PC-9 (cell line): ENCODE results near the gene PGAM4. TPM values are rescaled to one million over a fixed set of nuclear protein-coding genes. Genes with fewer than 3 reads are reported as not detected.

Experiments
- BruUV-seq: library from RNA; stranded (reverse); fragments of 400-500 nt; replicated peaks from 2 replicates; lab custom pipeline; 2021; lab: Mats Ljungman, UMichigan
- CTCF ChIA-PET: fragments of 300-600 bp; sonication (Branson Sonifier 250); formaldehyde crosslinking; loops from one replicate; lab custom pipeline; 2022; ENCODE audit warnings: antibody characterized with exemption; lab: Charles Lee
- POLR2A ChIA-PET: fragments of 300-600 bp; sonication (Branson Sonifier 250); formaldehyde crosslinking; loops from one replicate; lab custom pipeline; 2022; ENCODE audit warnings: antibody characterized with exemption; ENCODE audit not compliant: unreplicated experiment; lab: Charles Lee
- DNase-seq, 2 experiments: peaks; one replicate each; pipeline versions ENCODE4 v3.0.0 to v3.0.0-alpha.2; 2015 to 2022; ENCODE audit warnings: mixed read lengths in 1 of 2
- H2AFZ ChIP-seq: fragments of 200-600 bp; sonication (generic); 2 replicates; pipeline ENCODE4 v1.8.1; 2017; ENCODE audit warnings: antibody characterized with exemption
- H3F3A ChIP-seq: fragments of 200-600 bp; sonication (generic); 2 replicates; pipeline ENCODE4 v1.8.1; 2017; ENCODE audit warnings: antibody characterized with exemption, mild to moderate bottlenecking, low read depth; ENCODE audit not compliant: insufficient read depth
- H3K27ac ChIP-seq: fragments of 200-600 bp; sonication (generic); 2 replicates; pipeline ENCODE4 v1.6.1; 2016; ENCODE audit warnings: mixed run types
- H3K27me3 ChIP-seq: fragments of 200-600 bp; sonication (generic); 2 replicates; pipeline ENCODE4 v1.6.1; 2016; ENCODE audit warnings: low read depth, mixed run types; ENCODE audit not compliant: insufficient read depth
- H3K36me3 ChIP-seq: fragments of 200-600 bp; sonication (generic); 2 replicates; pipeline ENCODE4 v1.6.1; 2016; ENCODE audit warnings: low read depth, mixed run types
- H3K4me1 ChIP-seq: fragments of 200-600 bp; sonication (generic); replicated peaks from 2 replicates; pipeline ENCODE4 v1.6.1; 2016; ENCODE audit warnings: mixed run types; ENCODE audit not compliant: insufficient read depth
- H3K4me2 ChIP-seq: fragments of 200-600 bp; sonication (generic); 2 replicates; pipeline ENCODE4 v1.6.1; 2017; ENCODE audit warnings: mixed run types
- H3K4me3 ChIP-seq: fragments of 200-600 bp; sonication (generic); 2 replicates; pipeline ENCODE4 v1.6.1; 2016; ENCODE audit warnings: mixed run types
- H3K79me2 ChIP-seq: fragments of 200-600 bp; sonication (generic); 2 replicates; pipeline ENCODE4 v1.6.1; 2017; ENCODE audit warnings: low read depth, mixed run types
- H3K9me2 ChIP-seq: fragments of 200-600 bp; sonication (generic); 2 replicates; pipeline ENCODE4 v1.8.1; 2017; ENCODE audit warnings: mild to moderate bottlenecking; ENCODE audit not compliant: insufficient read depth
- H3K9me3 ChIP-seq: fragments of 200-600 bp; sonication (generic); 2 replicates; pipeline ENCODE4 v1.8.1; 2016; ENCODE audit warnings: low read depth; ENCODE audit not compliant: insufficient read depth
- H4K20me1 ChIP-seq: fragments of 200-600 bp; sonication (generic); 2 replicates; pipeline ENCODE4 v1.8.1; 2017; ENCODE audit not compliant: insufficient read depth
- EZH2 ChIP-seq: fragments of 200-600 bp; sonication (generic); IDR thresholded peaks from 2 replicates; pipeline ENCODE4 v1.8.0; 2017; ENCODE audit warnings: antibody characterized with exemption, low read depth
- intact Hi-C: fragments of 100-400 bp; cut with micrococcal nuclease; formaldehyde crosslinking; loops from one replicate; pipeline ENCODE4 v1.10.0; 2022; ENCODE audit not compliant: unreplicated experiment
- total RNA-seq: library from RNA; stranded (reverse); gene quantifications from 2 replicates; pipeline ENCODE4 v1.2.3, GENCODE V29; 2021
- TF ChIP-seq, protein P1 (sequence below): fragments of 200-600 bp; sonication (generic); conservative IDR thresholded peaks from 2 replicates; pipeline ENCODE4 v1.6.1; 2017; ENCODE audit warnings: mixed run types, antibody characterized with exemption, mild to moderate bottlenecking, moderate library complexity

Gene PGAM4
- total RNA-seq, 1 experiment from 2014 or later: not detected

DNA sequence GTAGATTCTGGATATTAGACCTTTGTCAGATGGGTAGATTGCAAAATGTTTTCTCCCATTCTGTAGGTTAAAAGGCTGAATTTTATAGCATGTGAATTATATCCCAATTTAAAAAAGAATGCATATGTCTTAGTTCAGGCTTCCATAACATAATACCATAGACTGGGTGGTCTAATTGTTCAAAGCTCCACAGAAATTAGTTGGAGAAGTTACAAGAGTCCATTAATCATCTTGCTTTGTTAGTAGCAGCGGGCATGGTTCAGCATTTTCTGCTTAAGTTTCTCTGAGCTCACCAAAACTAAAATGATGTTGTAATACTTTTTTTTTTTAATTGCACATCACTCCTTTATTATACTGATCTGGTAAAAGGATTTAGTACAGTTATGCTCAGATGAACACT is 1.8 kb downstream of the PGAM4 start:
- Histone ChIP-seq H3K4me2 (no peak overlapping the region), H3K27ac (no peak overlapping the region), H3K9me3 (no peaks in the 10 kb centered on the region), H3K79me2 (no peaks in the 10 kb centered on the region), H4K20me1 (no peaks in the 10 kb centered on the region), H3F3A (no peaks in the 10 kb centered on the region), H3K27me3 (no peaks in the 10 kb centered on the region), H3K36me3 (no peaks in the 10 kb centered on the region), H3K4me3 (no peak overlapping the region), H3K9me2 (no peaks in the 10 kb centered on the region), H3K4me1 (no peaks in the 10 kb centered on the region), H2AFZ (no peak overlapping the region)
- DNase-seq: no peak
- CTCF ChIA-PET: no interaction called here
- intact Hi-C loops: no loop called here
- POLR2A ChIA-PET: no interaction called here
- TF ChIP-seq, protein P1, sequence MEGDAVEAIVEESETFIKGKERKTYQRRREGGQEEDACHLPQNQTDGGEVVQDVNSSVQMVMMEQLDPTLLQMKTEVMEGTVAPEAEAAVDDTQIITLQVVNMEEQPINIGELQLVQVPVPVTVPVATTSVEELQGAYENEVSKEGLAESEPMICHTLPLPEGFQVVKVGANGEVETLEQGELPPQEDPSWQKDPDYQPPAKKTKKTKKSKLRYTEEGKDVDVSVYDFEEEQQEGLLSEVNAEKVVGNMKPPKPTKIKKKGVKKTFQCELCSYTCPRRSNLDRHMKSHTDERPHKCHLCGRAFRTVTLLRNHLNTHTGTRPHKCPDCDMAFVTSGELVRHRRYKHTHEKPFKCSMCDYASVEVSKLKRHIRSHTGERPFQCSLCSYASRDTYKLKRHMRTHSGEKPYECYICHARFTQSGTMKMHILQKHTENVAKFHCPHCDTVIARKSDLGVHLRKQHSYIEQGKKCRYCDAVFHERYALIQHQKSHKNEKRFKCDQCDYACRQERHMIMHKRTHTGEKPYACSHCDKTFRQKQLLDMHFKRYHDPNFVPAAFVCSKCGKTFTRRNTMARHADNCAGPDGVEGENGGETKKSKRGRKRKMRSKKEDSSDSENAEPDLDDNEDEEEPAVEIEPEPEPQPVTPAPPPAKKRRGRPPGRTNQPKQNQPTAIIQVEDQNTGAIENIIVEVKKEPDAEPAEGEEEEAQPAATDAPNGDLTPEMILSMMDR: no peak
- no peak for TF ChIP-seq EZH2
- BruUV-seq: no TSS peak

GRCh38 chrX:77966361-77966760 is 3.1 kb downstream of the PGAM4 start:
- no peak overlapping the region for H3K4me3 ChIP-seq
- no peak overlapping the region for H2AFZ ChIP-seq
- no peaks in the 10 kb centered on the region for H3K4me1 ChIP-seq
- no peaks in the 10 kb centered on the region for H3K79me2 ChIP-seq
- H3K27ac ChIP-seq: no peak overlapping the region
- H3K36me3 ChIP-seq: no peaks in the 10 kb centered on the region
- POLR2A ChIA-PET: no interaction called here
- no peak overlapping the region for H3K4me2 ChIP-seq
- no peaks in the 10 kb centered on the region for H3K9me2 ChIP-seq
- H3F3A ChIP-seq: no peaks in the 10 kb centered on the region
- no TSS peak for BruUV-seq
- no peak for DNase-seq
- H4K20me1 ChIP-seq: no peaks in the 10 kb centered on the region
- TF ChIP-seq, protein P1: no peak
- no peak for TF ChIP-seq EZH2
- intact Hi-C loops: no loop called here
- H3K9me3 ChIP-seq: no peaks in the 10 kb centered on the region
- CTCF ChIA-PET: no interaction called here
- no peaks in the 10 kb centered on the region for H3K27me3 ChIP-seq

DNA sequence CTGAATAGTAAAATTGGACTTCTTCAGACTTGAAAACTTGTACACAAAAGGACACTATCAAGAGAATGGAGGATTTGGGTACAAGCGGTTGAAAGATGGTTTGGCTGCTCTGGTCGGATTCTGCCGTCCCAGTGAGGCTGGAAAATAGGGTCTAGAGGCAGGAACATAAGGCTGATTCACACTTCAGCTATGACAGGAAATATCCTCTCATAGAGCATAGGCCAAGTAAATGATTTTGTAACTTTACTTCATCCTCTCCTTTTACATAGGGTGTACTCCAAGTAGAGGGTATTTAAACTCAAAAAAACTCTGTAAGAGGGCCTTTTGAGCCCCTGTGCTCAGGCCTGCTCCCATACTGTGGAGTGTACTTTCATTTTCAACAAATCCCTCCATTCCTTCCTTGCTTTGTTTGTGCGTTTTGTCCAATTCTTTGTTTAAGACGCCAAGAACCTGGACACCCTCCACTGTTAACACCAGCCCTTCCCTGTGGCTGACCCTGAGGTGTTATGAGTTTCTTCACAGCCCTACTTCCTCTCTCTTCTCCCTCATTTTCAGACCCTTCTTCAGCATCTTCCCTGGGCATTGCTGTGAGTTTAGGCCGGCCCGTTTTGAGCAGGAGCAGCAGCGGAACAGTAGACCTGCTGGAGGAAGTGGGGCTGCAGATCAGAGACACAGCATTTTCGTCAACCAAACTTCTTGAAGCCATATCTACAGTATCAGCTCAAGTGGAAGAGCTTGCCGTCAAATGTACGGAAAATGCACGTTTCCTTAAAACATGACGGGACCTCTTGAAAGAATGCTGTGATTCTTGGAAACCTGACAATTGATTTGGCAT is 7.2 kb downstream of the PGAM4 start:
- intact Hi-C loops: no loop called here
- DNase-seq: no peak
- Histone ChIP-seq H3K9me2 (no peaks in the 10 kb centered on the region), H2AFZ (no peak overlapping the region), H3K27ac (no peak overlapping the region), H3F3A (no peaks in the 10 kb centered on the region), H4K20me1 (no peaks in the 10 kb centered on the region), H3K27me3 (no peaks in the 10 kb centered on the region), H3K36me3 (no peaks in the 10 kb centered on the region), H3K9me3 (no peaks in the 10 kb centered on the region), H3K4me1 (no peaks in the 10 kb centered on the region), H3K79me2 (no peaks in the 10 kb centered on the region), H3K4me2 (no peak overlapping the region), H3K4me3 (no peak overlapping the region)
- CTCF ChIA-PET: no interaction called here
- TF ChIP-seq, protein P1: no peak
- TF ChIP-seq EZH2: no peak
- POLR2A ChIA-PET: no interaction called here
- no TSS peak for BruUV-seq
